HG02610 (cell line): ENCODE data around the gene TBC1D25.
A peak's percentile ranks its signal among the peaks of the same experiment; 100 is the strongest.

Experiments
- ATAC-seq: cut with Tn5 transposase; IDR thresholded peaks from one replicate; pipeline ENCODE4 v1.9.1; 2021; ENCODE audit warnings: mild to moderate bottlenecking, moderate library complexity; ENCODE audit not compliant: unreplicated experiment

Gene TBC1D25

GRCh38 chrX:48539345-48540027 is at the start of gene TBC1D25:
TBC1D25 (plus strand) TSS chrX:48539714; CDS start chrX:48539798, 84 bp downstream.
- ATAC-seq: peak; percentile 78

GRCh38 chrX:48489892-48490291 is 49.6 kb upstream of the TBC1D25 start:
- no peak for ATAC-seq

- no peak for ATAC-seq
These were observed 48.9 kb upstream of the TBC1D25 start for GRCh38 chrX:48490661-48491060.

GRCh38 chrX:48491809-48492208 is 47.7 kb upstream of the TBC1D25 start:
- ATAC-seq: no peak

- no peak for ATAC-seq
These were observed 47.1 kb upstream of the TBC1D25 start for GRCh38 chrX:48492293-48492910.

- no peak for ATAC-seq
These were observed 45.6 kb upstream of the TBC1D25 start for GRCh38 chrX:48493890-48494364.

- no peak for ATAC-seq
These were observed 42.9 kb upstream of the TBC1D25 start for GRCh38 chrX:48496660-48497059.

GRCh38 chrX:48497871-48498270 is 41.6 kb upstream of the TBC1D25 start:
- ATAC-seq: no peak

- ATAC-seq: no peak
These were observed 41.1 kb upstream of the TBC1D25 start for GRCh38 chrX:48498374-48498809.

GRCh38 chrX:48504261-48504660 is 35.3 kb upstream of the TBC1D25 start:
- ATAC-seq: no peak

GRCh38 chrX:48505481-48505880 is 34.0 kb upstream of the TBC1D25 start:
- no peak for ATAC-seq

GRCh38 chrX:48507246-48507645 is 32.3 kb upstream of the TBC1D25 start:
- ATAC-seq: no peak

- ATAC-seq: peak; percentile 80
These were observed 30.9 kb upstream of the TBC1D25 start, which contains the start of gene PORCN for GRCh38 chrX:48508400-48509244. PORCN (plus strand) TSS chrX:48508992; CDS start chrX:48509821, 829 bp downstream.

GRCh38 chrX:48509245-48509590 is 30.3 kb upstream of the TBC1D25 start:
- ATAC-seq: peak; percentile 21

- ATAC-seq: no peak
These were observed 29.9 kb upstream of the TBC1D25 start for GRCh38 chrX:48509619-48510018.

- ATAC-seq: no peak
These were observed 28.0 kb upstream of the TBC1D25 start for GRCh38 chrX:48511560-48511959.

GRCh38 chrX:48512371-48512935 is 27.1 kb upstream of the TBC1D25 start:
- ATAC-seq: no peak

- no peak for ATAC-seq
These were observed 25.8 kb upstream of the TBC1D25 start for GRCh38 chrX:48513670-48514069.

- ATAC-seq: no peak
These were observed 25.2 kb upstream of the TBC1D25 start for GRCh38 chrX:48514126-48514806.

- no peak for ATAC-seq
These were observed 24.6 kb upstream of the TBC1D25 start for GRCh38 chrX:48514868-48515460.
